SK-N-SH (cell line): Measurements from ENCODE around the gene ZNF222.

Source experiments
- FOXM1 ChIP-seq: IDR thresholded peaks from 2 replicates; pipeline ENCODE4 v1.4.0; 2012; ENCODE audit warnings: low read depth, mild to moderate bottlenecking
- RAD21 ChIP-seq: IDR thresholded peaks from 2 replicates; pipeline ENCODE4 v1.6.1; 2012; ENCODE audit warnings: mild to moderate bottlenecking, low read length
- TF ChIP-seq, protein P1 (sequence below): fragments of 200-600 bp; sonication (generic); IDR thresholded peaks from 2 replicates; pipeline ENCODE4 v1.6.1; 2017; ENCODE audit warnings: antibody characterized with exemption, mild to moderate bottlenecking, moderate library complexity

DNA sequence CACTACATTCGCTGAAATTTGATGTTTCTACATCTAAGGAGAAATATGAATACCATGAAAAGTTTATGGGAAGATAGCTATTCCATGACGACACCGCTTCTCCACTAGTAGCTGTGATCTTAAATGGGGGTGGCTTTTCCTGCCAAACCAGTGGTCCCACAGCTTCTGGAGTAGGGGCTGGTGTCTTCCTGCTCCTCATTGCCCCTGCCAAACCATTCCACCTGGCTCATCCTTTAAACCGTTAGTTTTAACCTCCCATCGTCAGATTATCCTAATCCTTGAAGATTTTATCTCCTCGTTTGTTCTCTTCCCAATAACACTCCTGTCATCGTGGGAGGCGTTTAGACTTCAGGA lies 23.0 kb upstream of the ZNF222 start:
- TF ChIP-seq FOXM1: no peak
- TF ChIP-seq RAD21: no peak
- TF ChIP-seq, protein P1, sequence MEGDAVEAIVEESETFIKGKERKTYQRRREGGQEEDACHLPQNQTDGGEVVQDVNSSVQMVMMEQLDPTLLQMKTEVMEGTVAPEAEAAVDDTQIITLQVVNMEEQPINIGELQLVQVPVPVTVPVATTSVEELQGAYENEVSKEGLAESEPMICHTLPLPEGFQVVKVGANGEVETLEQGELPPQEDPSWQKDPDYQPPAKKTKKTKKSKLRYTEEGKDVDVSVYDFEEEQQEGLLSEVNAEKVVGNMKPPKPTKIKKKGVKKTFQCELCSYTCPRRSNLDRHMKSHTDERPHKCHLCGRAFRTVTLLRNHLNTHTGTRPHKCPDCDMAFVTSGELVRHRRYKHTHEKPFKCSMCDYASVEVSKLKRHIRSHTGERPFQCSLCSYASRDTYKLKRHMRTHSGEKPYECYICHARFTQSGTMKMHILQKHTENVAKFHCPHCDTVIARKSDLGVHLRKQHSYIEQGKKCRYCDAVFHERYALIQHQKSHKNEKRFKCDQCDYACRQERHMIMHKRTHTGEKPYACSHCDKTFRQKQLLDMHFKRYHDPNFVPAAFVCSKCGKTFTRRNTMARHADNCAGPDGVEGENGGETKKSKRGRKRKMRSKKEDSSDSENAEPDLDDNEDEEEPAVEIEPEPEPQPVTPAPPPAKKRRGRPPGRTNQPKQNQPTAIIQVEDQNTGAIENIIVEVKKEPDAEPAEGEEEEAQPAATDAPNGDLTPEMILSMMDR: no peak
